ENCODE data around the gene ASNSD1. TPM values are rescaled to one million over a fixed set of nuclear protein-coding genes. Genes with fewer than 3 reads are reported as not detected.
A peak's percentile ranks its signal among the peaks of the same experiment; 100 is the strongest.

Gene ASNSD1
- total and polyA plus RNA-seq, 4 donors, result 28.0 to 55.8 (median 30.1) TPM

DNA sequence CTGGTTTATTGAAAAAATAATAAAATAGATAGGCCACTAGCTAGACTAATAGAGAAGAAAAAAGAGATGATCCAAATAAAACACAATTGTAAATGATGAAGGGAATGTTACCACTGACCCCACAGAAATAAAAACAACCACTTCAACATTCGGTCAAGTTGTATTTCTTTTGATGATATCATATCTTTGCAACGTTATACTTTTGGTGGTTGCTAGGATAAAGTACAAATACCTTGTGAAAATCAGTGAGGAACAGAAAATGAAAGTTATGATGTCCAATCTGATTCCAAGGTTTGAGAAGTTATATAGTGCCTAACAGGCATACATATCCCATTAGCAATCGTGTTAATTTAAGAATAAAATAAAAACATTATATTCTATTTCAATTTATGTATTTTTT, 6.6 kb upstream of the ASNSD1 start:
- no peak overlapping the region for H3K4me3 ChIP-seq
- peaks cover 0 to 1% (median 0%) of the 10 kb centered on the region in 4 donors for H3K9me3 ChIP-seq (ENCODE audit: control insufficient read depth in 4 of 4, insufficient read depth in 3 of 4, low read length in 3 of 4)
- H3K9ac ChIP-seq (ENCODE audit: insufficient read depth in 1 of 2, low read length in 2 of 2), result no peak overlapping the region
- H3K27ac ChIP-seq (ENCODE audit: low read depth in 1 of 2, low read length in 1 of 2), result no peak overlapping the region
- H3K36me3 ChIP-seq (ENCODE audit: control insufficient read depth in 4 of 4, insufficient read depth in 4 of 4, low read length in 4 of 4), result no peaks in the 10 kb centered on the region
- no peak for DNase-seq
- TF ChIP-seq, protein P1, sequence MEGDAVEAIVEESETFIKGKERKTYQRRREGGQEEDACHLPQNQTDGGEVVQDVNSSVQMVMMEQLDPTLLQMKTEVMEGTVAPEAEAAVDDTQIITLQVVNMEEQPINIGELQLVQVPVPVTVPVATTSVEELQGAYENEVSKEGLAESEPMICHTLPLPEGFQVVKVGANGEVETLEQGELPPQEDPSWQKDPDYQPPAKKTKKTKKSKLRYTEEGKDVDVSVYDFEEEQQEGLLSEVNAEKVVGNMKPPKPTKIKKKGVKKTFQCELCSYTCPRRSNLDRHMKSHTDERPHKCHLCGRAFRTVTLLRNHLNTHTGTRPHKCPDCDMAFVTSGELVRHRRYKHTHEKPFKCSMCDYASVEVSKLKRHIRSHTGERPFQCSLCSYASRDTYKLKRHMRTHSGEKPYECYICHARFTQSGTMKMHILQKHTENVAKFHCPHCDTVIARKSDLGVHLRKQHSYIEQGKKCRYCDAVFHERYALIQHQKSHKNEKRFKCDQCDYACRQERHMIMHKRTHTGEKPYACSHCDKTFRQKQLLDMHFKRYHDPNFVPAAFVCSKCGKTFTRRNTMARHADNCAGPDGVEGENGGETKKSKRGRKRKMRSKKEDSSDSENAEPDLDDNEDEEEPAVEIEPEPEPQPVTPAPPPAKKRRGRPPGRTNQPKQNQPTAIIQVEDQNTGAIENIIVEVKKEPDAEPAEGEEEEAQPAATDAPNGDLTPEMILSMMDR (IDR thresholded peaks at IDR 0.05; ENCODE audit: control extremely low read depth, extremely low read depth), result no peak
- H3K27me3 ChIP-seq (ENCODE audit: control insufficient read depth in 3 of 3, insufficient read depth in 3 of 3, low read length in 2 of 3), result no peaks in the 10 kb centered on the region
- 55 to 76% methylated on average over 3 of the region's 3 CpGs for WGBS, 2 donors
- no peaks in the 10 kb centered on the region for H3K4me1 ChIP-seq (ENCODE audit: control insufficient read depth in 5 of 5, insufficient read depth in 5 of 5, low read length in 5 of 5)
- no peak for ATAC-seq (ENCODE audit: insufficient read depth, low FRiP score)

DNA sequence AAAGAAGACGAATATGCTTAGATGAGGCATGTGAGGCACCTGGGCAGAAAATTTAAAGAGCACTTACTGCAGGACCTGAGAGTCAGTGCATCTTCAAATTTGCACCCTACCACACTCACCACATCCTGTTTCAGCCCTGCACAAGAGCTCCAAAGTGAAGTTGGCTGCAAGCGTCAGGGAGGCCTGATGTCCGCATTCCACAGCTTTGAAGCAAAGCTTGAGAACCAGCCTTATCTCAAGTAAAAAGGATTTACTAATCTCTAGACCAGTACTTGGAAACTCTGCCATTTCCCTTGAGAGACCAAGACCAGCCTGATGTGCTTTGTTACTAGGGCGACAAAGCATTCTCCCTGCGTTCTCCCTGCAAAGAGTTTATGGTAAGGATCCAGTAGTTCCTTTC, 3.4 kb upstream of the ASNSD1 start:
- peaks cover 0 to 1% (median 0%) of the 10 kb centered on the region in 4 donors for H3K9me3 ChIP-seq (ENCODE audit: control insufficient read depth in 4 of 4, insufficient read depth in 3 of 4, low read length in 3 of 4)
- ATAC-seq (ENCODE audit: insufficient read depth, low FRiP score) (peak; percentile 28), DNase-seq (peak; percentile 65 to 79 (median 67))
- no peak overlapping the region for H3K4me3 ChIP-seq
- H3K9ac ChIP-seq (ENCODE audit: insufficient read depth in 1 of 2, low read length in 2 of 2), result no peak overlapping the region
- WGBS, 2 donors, result 43 to 44% methylated on average over 5 of the region's 5 CpGs
- TF ChIP-seq, protein P1 (IDR thresholded peaks at IDR 0.05; ENCODE audit: control extremely low read depth, extremely low read depth), result no peak
- peaks cover 0 to 2% (median 0%) of the 10 kb centered on the region in 4 donors for H3K36me3 ChIP-seq (ENCODE audit: control insufficient read depth in 4 of 4, insufficient read depth in 4 of 4, low read length in 4 of 4)
- peaks cover 0 to 12% (median 7%) of the 10 kb centered on the region in 5 donors for H3K4me1 ChIP-seq (ENCODE audit: control insufficient read depth in 5 of 5, insufficient read depth in 5 of 5, low read length in 5 of 5)
- H3K27me3 ChIP-seq (ENCODE audit: control insufficient read depth in 3 of 3, insufficient read depth in 3 of 3, low read length in 2 of 3), result no peaks in the 10 kb centered on the region
- peak overlapping the region in 1 of 2 donors; percentile 50 for H3K27ac ChIP-seq (ENCODE audit: low read depth in 1 of 2, low read length in 1 of 2)

DNA sequence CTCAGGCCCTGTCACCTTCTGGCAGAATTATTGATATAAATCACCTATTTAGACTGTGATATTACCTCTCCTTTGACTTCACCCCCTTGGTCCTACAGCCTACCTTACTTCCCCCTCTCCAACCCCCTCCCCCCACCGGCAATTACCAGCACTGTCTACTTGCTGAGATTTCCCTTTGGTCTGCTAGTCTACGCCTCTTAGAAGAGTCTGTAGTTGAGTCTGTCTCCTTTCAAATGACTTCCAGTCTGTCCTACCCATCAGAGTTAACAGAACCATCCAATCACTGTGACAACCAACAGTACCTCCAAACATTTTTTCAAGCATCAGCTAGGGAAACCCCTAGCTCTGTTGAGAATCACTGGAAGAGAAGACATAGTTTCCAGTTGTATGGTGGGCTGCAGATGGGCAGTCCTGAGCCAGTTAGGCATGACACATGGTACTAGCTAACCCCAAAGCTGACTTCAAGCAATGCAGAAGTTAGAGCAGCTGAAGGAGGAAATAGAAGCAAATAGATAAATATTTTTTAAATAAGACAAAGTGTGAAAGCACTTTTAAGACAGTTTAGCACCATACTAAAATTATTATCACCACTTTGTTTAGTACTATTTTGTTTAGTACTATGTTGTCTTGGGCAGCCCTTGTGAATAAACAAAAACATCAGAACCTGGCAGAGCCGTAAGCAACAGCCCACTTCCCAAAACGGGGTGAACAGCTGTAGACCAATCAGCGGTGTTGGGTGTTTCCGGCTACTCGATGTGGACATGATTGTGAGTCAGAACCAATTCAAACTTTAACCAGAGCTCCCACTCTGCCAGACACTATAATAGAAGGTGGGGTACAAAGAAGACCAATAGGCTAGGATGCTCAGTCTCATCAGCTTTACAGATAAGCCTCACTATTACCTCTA, 2.7 kb upstream of the ASNSD1 start:
- WGBS, 2 donors, result 49 to 60% methylated on average over 7 of the region's 7 CpGs
- Histone ChIP-seq H3K27ac (ENCODE audit: low read depth in 1 of 2, low read length in 1 of 2) (peak overlapping the region in 1 of 2 donors; percentile 50), H3K4me3 (no peak overlapping the region), H3K36me3 (ENCODE audit: control insufficient read depth in 4 of 4, insufficient read depth in 4 of 4, low read length in 4 of 4) (peaks cover 0 to 2% (median 0%) of the 10 kb centered on the region in 4 donors), H3K9ac (ENCODE audit: insufficient read depth in 1 of 2, low read length in 2 of 2) (no peak overlapping the region), H3K4me1 (ENCODE audit: control insufficient read depth in 5 of 5, insufficient read depth in 5 of 5, low read length in 5 of 5) (peaks cover 0 to 12% (median 7%) of the 10 kb centered on the region in 5 donors), H3K9me3 (ENCODE audit: control insufficient read depth in 4 of 4, insufficient read depth in 3 of 4, low read length in 3 of 4) (no peaks in the 10 kb centered on the region), H3K27me3 (ENCODE audit: control insufficient read depth in 3 of 3, insufficient read depth in 3 of 3, low read length in 2 of 3) (no peaks in the 10 kb centered on the region)
- no peak for DNase-seq
- TF ChIP-seq, protein P1 (IDR thresholded peaks at IDR 0.05; ENCODE audit: control extremely low read depth, extremely low read depth), result no peak
- ATAC-seq (ENCODE audit: insufficient read depth, low FRiP score), result no peak

All from lung (tissue), 12 donors.